ENCODE data around the gene SH2D1A.

DNA sequence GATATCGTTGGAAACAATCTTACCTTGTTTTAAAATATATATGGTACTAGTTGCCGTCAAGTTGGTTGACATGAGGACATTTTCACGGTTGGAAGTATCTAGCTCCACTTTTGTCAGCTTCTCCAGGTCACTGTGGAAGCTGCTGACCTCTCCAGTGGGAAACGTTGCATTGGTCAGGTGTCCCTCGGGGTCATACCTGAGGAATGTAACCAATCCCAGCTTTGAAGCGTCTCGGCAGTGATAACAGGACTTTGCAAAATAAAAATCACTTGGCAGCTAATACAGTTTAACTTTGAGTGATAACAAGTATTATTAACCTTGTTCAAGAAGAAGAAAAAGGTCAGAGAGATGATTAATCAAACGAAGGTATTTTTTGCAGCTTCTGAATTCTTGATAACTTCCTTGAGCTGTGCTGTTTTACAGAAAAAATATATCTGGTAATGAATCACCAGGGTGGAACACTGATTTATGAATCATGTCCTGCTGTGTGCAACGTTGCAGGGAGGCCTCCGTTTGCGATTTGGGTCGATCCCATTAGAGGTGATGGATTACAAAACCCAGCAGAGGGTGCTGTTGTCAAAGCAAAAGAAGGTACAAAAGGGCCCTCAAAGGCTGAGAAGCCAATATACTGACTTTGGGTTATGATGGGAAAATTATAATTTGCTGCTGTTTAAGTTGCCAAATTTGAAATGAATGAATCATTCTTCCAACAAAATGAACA, 60.1 kb downstream of the SH2D1A start:
- TF ChIP-seq, protein P1, sequence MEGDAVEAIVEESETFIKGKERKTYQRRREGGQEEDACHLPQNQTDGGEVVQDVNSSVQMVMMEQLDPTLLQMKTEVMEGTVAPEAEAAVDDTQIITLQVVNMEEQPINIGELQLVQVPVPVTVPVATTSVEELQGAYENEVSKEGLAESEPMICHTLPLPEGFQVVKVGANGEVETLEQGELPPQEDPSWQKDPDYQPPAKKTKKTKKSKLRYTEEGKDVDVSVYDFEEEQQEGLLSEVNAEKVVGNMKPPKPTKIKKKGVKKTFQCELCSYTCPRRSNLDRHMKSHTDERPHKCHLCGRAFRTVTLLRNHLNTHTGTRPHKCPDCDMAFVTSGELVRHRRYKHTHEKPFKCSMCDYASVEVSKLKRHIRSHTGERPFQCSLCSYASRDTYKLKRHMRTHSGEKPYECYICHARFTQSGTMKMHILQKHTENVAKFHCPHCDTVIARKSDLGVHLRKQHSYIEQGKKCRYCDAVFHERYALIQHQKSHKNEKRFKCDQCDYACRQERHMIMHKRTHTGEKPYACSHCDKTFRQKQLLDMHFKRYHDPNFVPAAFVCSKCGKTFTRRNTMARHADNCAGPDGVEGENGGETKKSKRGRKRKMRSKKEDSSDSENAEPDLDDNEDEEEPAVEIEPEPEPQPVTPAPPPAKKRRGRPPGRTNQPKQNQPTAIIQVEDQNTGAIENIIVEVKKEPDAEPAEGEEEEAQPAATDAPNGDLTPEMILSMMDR (IDR thresholded peaks at IDR 0.05) = peak in 2 of 3 experiments; percentile 31 to 42
- TF ChIP-seq POLR2A (IDR thresholded peaks at IDR 0.05) = no peak
- TF ChIP-seq POLR2AphosphoS5 (IDR thresholded peaks at IDR 0.05; ENCODE audit: insufficient read depth in 1 of 2, low read depth in 1 of 2) = no peak

Measured in vagina (tissue), 2 donors.